Lower leg skin (tissue), 4 donors: ENCODE data around the gene MOV10. TPM values are rescaled to one million over a fixed set of nuclear protein-coding genes. Genes with fewer than 3 reads are reported as not detected.

Experiments used
- DNase-seq, 2 donors: peaks; one replicate each; pipeline ENCODE4 v3.0.0-alpha.2; 2019; ENCODE audit warnings: low spot score in 2 of 2
- H3K4me3 ChIP-seq: fragments of 200-600 bp; sonication (generic); 2 replicates; pipeline ENCODE4 v1.5.1; 2017; ENCODE audit warnings: mild to moderate bottlenecking, low read depth; ENCODE audit not compliant: poor library complexity, severe bottlenecking
- POLR2A ChIP-seq, 2 donors: fragments of 450-650 bp; IDR thresholded peaks; one replicate each; pipeline ENCODE4 v1.6.1; 2016 to 2017; ENCODE audit warnings: antibody characterized with exemption in 2 of 2, mild to moderate bottlenecking in 1 of 2, moderate library complexity in 1 of 2
- WGBS, 2 donors: methylation state at CpG; one replicate each; pipeline ENCODE4 v1.1.5; 2018; 5-methylcytosine and 5-hydroxymethylcytosine counted together
- intact Hi-C: fragments of 100-400 bp; cut with DNase I; formaldehyde crosslinking; loops from one replicate; pipeline ENCODE4 v1.15.0; 2023; ENCODE audit warnings: low total_unique reads
- total RNA-seq, 4 donors: library from RNA; depleted of rRNA; stranded (reverse); fragments of >200 nt; gene quantifications; one replicate each; pipeline ENCODE4 v1.1.0, GENCODE V29; 2016
- TF ChIP-seq, protein P1 (sequence below), 3 donors: fragments of 450-650 bp; IDR thresholded peaks; one replicate each; pipeline ENCODE4 v1.5.1; 2016; ENCODE audit warnings: antibody characterized with exemption in 3 of 3, mild to moderate bottlenecking in 3 of 3, moderate library complexity in 2 of 3

MOV10 gene
- total RNA-seq, 4 donors from 2014 or later: 46.2 to 105 (median 56.8) TPM

- 60 to 66% methylated on average over 17 of the region's 17 CpGs for WGBS, 2 donors
- no peak for TF ChIP-seq POLR2A (IDR thresholded peaks at IDR 0.05)
- TF ChIP-seq, protein P1, sequence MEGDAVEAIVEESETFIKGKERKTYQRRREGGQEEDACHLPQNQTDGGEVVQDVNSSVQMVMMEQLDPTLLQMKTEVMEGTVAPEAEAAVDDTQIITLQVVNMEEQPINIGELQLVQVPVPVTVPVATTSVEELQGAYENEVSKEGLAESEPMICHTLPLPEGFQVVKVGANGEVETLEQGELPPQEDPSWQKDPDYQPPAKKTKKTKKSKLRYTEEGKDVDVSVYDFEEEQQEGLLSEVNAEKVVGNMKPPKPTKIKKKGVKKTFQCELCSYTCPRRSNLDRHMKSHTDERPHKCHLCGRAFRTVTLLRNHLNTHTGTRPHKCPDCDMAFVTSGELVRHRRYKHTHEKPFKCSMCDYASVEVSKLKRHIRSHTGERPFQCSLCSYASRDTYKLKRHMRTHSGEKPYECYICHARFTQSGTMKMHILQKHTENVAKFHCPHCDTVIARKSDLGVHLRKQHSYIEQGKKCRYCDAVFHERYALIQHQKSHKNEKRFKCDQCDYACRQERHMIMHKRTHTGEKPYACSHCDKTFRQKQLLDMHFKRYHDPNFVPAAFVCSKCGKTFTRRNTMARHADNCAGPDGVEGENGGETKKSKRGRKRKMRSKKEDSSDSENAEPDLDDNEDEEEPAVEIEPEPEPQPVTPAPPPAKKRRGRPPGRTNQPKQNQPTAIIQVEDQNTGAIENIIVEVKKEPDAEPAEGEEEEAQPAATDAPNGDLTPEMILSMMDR (IDR thresholded peaks at IDR 0.05): no peak
- H3K4me3 ChIP-seq: no peak overlapping the region
- intact Hi-C loops: loop anchor here (10.0 kb wide), 1 partner anchor 197 kb away; the partner anchor contains the start of gene WNT2B
- no peak for DNase-seq
Observed at GRCh38 chr1:112701227-112702066, 27.0 kb downstream of the MOV10 start.

DNA sequence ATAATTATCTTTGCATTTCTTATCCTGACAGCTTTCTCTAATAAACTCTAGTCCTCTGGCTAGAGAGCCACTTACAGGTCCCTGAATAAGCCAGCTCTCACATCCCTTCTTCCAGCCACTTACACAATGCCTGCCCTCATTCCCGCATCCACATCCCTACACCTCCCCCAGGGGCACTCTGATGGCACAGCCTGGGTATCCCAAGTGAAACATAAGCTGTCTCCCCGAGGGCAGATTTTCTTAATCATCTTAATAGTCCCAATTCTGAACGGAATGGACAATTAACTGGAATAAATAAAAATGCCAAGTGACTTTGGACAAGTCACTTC lies 27.6 kb downstream of the MOV10 start:
- no peak for DNase-seq
- WGBS, 2 donors: 47 to 57% methylated on average over 3 of the region's 3 CpGs
- no peak overlapping the region for H3K4me3 ChIP-seq
- intact Hi-C loops: loop anchor here (10.0 kb wide), 1 partner anchor 197 kb away; the partner anchor contains the start of gene WNT2B
- TF ChIP-seq, protein P1 (IDR thresholded peaks at IDR 0.05): no peak
- no peak for TF ChIP-seq POLR2A (IDR thresholded peaks at IDR 0.05)

- TF ChIP-seq, protein P1 (IDR thresholded peaks at IDR 0.05): no peak
- TF ChIP-seq POLR2A (IDR thresholded peaks at IDR 0.05): no peak
- intact Hi-C loops: loop anchor here (10.0 kb wide), 1 partner anchor 198 kb away; the partner anchor contains the start of gene WNT2B
- 63 to 68% methylated on average over 12 of the region's 12 CpGs for WGBS, 2 donors
- no peak overlapping the region for H3K4me3 ChIP-seq
- no peak for DNase-seq
Observed at GRCh38 chr1:112702420-112703261, 28.2 kb downstream of the MOV10 start.

GRCh38 chr1:112703706-112704105 lies 29.2 kb downstream of the MOV10 start:
- no peak overlapping the region for H3K4me3 ChIP-seq
- TF ChIP-seq, protein P1 (IDR thresholded peaks at IDR 0.05): no peak
- TF ChIP-seq POLR2A (IDR thresholded peaks at IDR 0.05): no peak
- no peak for DNase-seq
- WGBS, 2 donors: 73 to 79% methylated on average over 8 of the region's 8 CpGs
- intact Hi-C loops: loop anchor here (10.0 kb wide), 1 partner anchor 199 kb away; the partner anchor contains the start of gene WNT2B

GRCh38 chr1:112704391-112704933 lies 30.0 kb downstream of the MOV10 start:
- DNase-seq: no peak
- intact Hi-C loops: loop anchor here (10.0 kb wide), 1 partner anchor 200 kb away; the partner anchor contains the start of gene WNT2B
- WGBS, 2 donors: 17 to 18% methylated on average over 7 of the region's 7 CpGs
- no peak overlapping the region for H3K4me3 ChIP-seq
- TF ChIP-seq POLR2A (IDR thresholded peaks at IDR 0.05): no peak
- TF ChIP-seq, protein P1 (IDR thresholded peaks at IDR 0.05): no peak
